ENCODE data around the gene RANBP9. TPM values are rescaled to one million over a fixed set of nuclear protein-coding genes. Genes with fewer than 3 reads are reported as not detected.
A peak's percentile ranks its signal among the peaks of the same experiment; 100 is the strongest.

Gene RANBP9
- total and polyA plus RNA-seq, 9 of the 15 experiments (the other 6 are each of a cell fraction or from before 2014, with no cell fraction given), result 27.5 to 130 (median 61.5) TPM

DNA sequence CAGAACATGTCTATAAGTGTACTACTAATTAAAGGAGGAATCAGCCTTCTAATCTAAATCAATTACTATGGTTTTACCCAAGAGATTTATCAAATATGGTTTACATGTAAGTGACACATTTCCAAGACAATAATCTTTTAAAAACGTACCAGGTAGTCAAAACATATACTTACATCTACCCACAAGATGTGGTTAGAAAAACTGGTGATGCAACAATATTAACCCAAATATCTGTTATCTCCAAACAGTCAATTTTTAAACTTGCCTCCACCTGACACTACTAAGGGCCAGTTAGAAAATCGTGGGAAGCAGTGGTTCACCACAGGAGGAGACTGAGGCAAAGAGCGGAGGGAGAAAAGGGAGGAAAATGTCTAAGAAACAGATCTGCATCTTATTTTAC lies 68.5 kb downstream of the RANBP9 start:
- FAIRE-seq (no peak), ATAC-seq (no peak), DNase-seq (ENCODE audit: extremely low read depth in 1 of 4, low spot score in 3 of 4) (no peak)
- no TSS peak for BruUV-seq (replicated peaks)
- 56% methylated on average over 3 of the region's 3 CpGs for WGBS (ENCODE audit: insufficient coverage, low coverage, missing lambda C conversion rate)
- Histone ChIP-seq H3K27ac (ENCODE audit: extremely low read depth, low read depth, low read length) (no peak overlapping the region), H3K79me2 (ENCODE audit: control insufficient read depth, insufficient read depth, low read length) (peaks cover 4% of the 10 kb centered on the region; the same call in 1 of the 3 replicates), H3K36me3 (ENCODE audit: control insufficient read depth, insufficient read depth, low read length) (peaks cover 76% of the 10 kb centered on the region), H3K4me1 (replicated peaks in 1 of 2; ENCODE audit: control insufficient read depth in 2 of 2, insufficient read depth in 2 of 2, low read length in 2 of 2) (no peaks in the 10 kb centered on the region), H2AFZ (ENCODE audit: low read depth, low read length) (no peak overlapping the region), H3K4me2 (ENCODE audit: insufficient read depth, low read length) (no peak overlapping the region), H3K9ac (ENCODE audit: insufficient read depth in 1 of 2, low read depth in 2 of 2, low read length in 2 of 2) (no peak overlapping the region), H4K20me1 (replicated peaks; ENCODE audit: control insufficient read depth, insufficient read depth, low read length) (no peaks in the 10 kb centered on the region), H3K27me3 (ENCODE audit: control insufficient read depth in 2 of 2, insufficient read depth in 2 of 2, low read length in 2 of 2) (no peaks in the 10 kb centered on the region), H3K9me1 (ENCODE audit: control insufficient read depth, insufficient read depth, low read length) (no peaks in the 10 kb centered on the region), H3K9me3 (replicated peaks; ENCODE audit: control insufficient read depth, insufficient read depth, low read depth, low read length) (no peaks in the 10 kb centered on the region), H3K4me3 (no peak overlapping the region)
- CTCF ChIA-PET (ENCODE audit: low intra/inter-chr PET ratio), result no interaction called here
- intact Hi-C loops (cut with micrococcal nuclease), result no loop called here
- POLR2A ChIA-PET, result interaction anchor here (1.9 kb wide), 1 partner anchor 12 kb away, joined by 6 read pairs; no protein-coding TSS in a partner anchor
- in situ Hi-C loops (cut with MboI), result no loop called here
- TF ChIP-seq, protein P1, sequence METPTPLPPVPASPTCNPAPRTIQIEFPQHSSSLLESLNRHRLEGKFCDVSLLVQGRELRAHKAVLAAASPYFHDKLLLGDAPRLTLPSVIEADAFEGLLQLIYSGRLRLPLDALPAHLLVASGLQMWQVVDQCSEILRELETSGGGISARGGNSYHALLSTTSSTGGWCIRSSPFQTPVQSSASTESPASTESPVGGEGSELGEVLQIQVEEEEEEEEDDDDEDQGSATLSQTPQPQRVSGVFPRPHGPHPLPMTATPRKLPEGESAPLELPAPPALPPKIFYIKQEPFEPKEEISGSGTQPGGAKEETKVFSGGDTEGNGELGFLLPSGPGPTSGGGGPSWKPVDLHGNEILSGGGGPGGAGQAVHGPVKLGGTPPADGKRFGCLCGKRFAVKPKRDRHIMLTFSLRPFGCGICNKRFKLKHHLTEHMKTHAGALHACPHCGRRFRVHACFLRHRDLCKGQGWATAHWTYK (CRISPR knock-in tag; IDR thresholded peaks at IDR 0.05), result no peak
- no peak for TF ChIP-seq RUNX1 (IDR thresholded peaks at IDR 0.05; ENCODE audit: low read depth)
- TF ChIP-seq SRSF9 (IDR thresholded peaks at IDR 0.05; ENCODE audit: borderline replicate concordance, low read depth, low read length), result no peak
- no peak for TF ChIP-seq ELK1 (CRISPR knock-in tag; IDR thresholded peaks at IDR 0.05)
- TF ChIP-seq ZNF398 (CRISPR knock-in tag; IDR thresholded peaks at IDR 0.05), result no peak
- TF ChIP-seq, protein P2, sequence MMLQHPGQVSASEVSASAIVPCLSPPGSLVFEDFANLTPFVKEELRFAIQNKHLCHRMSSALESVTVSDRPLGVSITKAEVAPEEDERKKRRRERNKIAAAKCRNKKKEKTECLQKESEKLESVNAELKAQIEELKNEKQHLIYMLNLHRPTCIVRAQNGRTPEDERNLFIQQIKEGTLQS (IDR thresholded peaks at IDR 0.05), result peak; percentile 69
- TF ChIP-seq, protein P2 (CRISPR knock-in tag; conservative IDR thresholded peaks at IDR 0.05), result no peak
- TF ChIP-seq, protein P3, sequence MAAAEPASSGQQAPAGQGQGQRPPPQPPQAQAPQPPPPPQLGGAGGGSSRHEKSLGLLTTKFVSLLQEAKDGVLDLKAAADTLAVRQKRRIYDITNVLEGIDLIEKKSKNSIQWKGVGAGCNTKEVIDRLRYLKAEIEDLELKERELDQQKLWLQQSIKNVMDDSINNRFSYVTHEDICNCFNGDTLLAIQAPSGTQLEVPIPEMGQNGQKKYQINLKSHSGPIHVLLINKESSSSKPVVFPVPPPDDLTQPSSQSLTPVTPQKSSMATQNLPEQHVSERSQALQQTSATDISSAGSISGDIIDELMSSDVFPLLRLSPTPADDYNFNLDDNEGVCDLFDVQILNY (CRISPR knock-in tag; IDR thresholded peaks at IDR 0.05), result no peak
- 0 out of 2 replicates have a peak, but pooled peaks have one; percentile 18 for TF ChIP-seq CEBPB (tag; IDR thresholded peaks at IDR 0.05)
- no peak for TF ChIP-seq RBM14 (IDR thresholded peaks at IDR 0.05; ENCODE audit: borderline replicate concordance, insufficient read depth, low read depth, low read length)
- no peak for TF ChIP-seq MBD1 (CRISPR knock-in tag; IDR thresholded peaks at IDR 0.05)
- no peak for TF ChIP-seq RBM15 (IDR thresholded peaks at IDR 0.05; ENCODE audit: insufficient read depth, low read length)
- no peak for TF ChIP-seq KDM4B (IDR thresholded peaks at IDR 0.05; ENCODE audit: borderline replicate concordance in 2 of 2, low read depth in 1 of 2)
- TF ChIP-seq GABPB1 (CRISPR knock-in tag; IDR thresholded peaks at IDR 0.05), result no peak
- TF ChIP-seq KDM1A (IDR thresholded peaks at IDR 0.05), result no peak

All from K562 (cell line).